ENCODE results near the gene CLN5.

CLN5 gene

DNA sequence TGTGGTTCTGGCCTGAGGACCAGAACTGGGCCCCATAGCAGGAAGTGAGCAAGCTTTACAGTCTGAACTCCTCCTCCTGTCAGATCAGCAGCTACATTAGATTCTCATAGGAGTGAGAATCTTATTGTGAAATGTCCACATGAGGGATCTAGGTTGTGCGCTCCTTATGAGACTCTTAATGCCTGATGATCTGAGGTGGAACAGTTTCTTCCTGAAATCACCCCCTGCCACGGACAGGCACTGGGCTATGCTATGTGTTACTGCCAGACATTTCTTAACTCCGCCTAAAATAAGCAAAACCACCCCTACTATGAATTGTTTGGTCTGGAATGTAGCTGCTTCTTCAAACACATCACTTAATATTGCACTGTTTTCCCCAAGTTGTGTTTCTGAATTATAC, 30.5 kb downstream of the CLN5 start:
- no peak for DNase-seq

GRCh38 chr13:77026255-77026860, 34.5 kb downstream of the CLN5 start:
- DNase-seq = peak; percentile 55 to 58

DNA sequence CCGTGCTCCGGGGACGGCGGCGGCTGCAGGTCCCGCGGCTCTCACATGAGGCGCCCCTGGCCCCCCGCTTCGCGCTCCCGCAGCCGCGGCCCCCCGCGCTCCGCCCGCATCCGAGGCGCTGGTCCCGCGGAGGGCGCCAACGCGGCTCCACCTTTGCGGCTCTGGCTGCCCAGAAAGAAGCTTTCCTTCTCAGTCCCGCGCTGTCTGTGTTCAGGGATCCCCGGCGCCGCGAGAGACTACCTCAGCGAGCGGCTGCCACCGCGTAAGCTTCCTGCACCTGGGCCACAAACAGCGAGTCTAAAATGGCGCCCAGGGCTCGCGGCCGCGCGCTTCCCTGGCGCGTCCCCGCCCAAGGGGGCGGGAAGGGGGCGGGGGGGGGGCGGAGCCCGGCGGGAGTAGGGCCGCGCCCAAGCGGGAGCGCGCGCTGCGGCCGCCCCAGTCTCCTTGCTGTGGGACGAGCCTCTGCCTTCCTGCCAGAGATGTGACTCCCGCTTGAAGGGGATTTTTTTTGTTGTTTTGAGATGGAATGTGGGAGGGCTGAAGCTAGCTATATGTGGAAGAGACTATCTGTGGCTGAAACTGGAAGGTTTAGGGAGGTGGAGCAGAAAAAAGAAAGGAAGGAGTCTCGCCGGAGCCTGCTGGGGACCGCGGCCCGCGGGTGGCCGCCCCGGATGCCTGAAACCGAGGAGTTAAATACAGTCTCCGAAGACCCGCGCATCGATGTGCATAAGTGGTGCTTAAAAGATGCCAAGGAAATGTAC, 35.2 kb downstream of the CLN5 start, which contains the start of gene FBXL3:
Gene FBXL3, minus strand, starts transcription at position 299 of the 761 bp plus-strand sequence. CDS start 5,299 bp downstream, outside the sequence.
- DNase-seq = peak; percentile 72 to 80

DNA sequence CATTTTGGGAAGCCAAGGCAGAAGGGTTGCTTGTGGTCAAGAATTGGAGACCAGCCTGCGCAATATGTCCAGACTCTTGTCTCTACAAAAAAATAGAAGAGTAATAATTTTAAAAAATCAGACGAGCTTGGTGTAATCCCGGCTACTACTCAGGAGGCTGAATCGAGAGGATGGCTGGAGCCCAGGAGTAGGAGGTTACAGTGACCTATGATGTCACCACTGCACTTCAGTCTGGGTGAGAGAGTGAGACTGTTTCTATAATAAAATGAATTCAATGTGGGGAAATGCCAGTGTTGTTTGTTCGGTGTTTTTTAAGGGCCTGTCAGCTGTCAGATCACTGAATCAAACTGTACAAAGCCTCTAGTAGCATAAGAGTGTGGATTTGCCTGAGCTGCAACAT, 36.3 kb downstream of the CLN5 start:
- DNase-seq = no peak

DNA sequence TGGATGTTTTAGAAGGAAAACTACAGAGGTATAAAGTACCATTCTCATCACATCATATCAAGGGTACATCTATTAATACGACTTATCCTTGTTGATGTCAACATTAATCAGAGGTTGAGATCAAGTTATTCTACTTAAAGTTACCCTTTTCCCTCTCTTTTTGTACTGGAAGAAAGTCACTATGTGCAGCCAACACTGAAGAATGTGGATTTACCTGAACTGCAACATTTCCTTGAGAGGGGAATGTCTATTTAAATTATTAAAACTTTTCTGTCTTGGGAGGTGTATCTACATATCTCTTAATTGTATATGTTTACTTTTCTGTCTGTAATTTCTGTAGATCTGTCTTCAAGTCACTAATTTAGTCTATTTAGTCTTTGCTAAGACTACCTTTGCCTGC, 37.6 kb downstream of the CLN5 start:
- no peak for DNase-seq

GRCh38 chr13:77031656-77032243, 39.9 kb downstream of the CLN5 start:
- DNase-seq = no peak

DNA sequence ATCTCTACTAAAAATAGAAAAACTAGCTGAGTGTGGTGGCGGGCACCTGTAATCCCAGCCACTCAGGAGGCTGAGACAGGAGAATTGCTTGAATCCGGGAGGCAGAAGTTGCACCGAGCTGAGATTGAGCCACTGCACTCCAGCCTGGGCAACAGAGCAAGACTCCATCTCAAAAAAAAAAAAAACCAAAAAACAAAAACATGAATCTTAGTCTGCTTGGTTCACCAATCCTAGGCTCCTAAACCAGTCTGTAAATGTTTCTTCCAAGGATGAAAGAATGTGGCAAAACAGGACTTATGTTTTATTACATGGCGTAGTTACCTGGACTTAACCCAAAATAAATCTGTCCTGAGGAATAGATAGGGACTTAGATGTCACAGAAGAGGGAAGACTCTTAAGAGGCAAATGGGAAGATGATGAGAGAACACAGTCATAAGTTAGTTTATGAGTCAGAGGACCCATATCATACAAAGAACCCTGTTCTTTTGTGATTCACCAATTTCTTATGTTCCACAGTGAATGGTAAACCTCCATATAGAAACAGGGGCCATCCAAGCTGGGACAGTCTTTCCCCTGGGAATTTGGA, 41.9 kb downstream of the CLN5 start:
- DNase-seq = no peak

- no peak for DNase-seq
Measured at GRCh38 chr13:77034881-77035280, 43.0 kb downstream of the CLN5 start.

- DNase-seq = no peak
Measured at GRCh38 chr13:77036279-77036678, 44.4 kb downstream of the CLN5 start.

- DNase-seq = no peak
Measured at GRCh38 chr13:77038907-77039480, 47.1 kb downstream of the CLN5 start.

DNA sequence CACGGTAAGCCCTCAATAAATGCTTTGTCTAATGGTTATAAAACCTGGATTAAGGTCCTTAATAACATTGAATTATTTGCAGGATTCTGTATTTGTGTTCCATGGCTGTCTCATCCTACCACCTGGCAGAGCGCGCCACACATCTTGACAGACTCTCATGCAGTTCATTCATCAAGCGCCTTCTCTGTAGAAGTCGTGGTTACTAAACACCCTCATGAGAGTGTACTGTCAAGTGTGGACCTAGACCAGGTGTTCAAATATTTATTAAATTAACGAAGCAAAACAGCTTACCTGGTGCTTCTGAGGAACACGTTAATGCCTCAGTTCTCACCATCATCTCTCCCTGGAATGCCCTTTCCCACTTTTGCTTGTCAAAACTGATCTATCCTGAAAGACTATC, 48.2 kb downstream of the CLN5 start:
- DNase-seq = no peak

- DNase-seq = no peak
Measured at GRCh38 chr13:77040835-77041234, 49.0 kb downstream of the CLN5 start.

DNA sequence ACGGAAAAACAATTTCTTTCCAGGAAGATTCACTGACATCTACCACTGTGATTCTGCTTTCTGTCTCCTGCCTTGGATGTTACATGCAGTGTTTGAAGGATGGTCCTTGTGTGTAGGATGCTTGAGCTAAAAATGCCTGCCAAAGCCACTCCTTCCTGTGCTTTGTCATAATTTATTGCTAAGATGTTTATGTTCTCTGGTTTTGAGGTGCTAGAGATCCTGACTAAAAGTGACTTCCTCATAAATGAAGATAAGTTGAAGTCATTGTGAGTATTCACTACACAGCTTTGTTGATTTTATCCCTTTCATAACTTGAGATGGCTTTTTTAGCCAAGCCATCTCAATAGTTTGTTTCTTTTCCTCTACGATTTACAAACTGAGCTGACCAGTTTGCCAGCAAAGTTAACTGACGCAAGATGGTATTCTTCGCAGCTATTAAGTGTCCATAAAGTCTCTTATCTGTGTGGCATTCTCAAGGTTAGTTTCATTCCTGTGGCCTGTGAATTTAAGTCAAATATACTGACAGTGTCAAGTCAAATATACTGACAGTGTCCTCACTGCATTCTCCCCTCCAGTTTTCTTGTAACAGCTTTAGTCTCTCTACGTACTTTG, 50.8 kb downstream of the CLN5 start:
- no peak for DNase-seq

DNA sequence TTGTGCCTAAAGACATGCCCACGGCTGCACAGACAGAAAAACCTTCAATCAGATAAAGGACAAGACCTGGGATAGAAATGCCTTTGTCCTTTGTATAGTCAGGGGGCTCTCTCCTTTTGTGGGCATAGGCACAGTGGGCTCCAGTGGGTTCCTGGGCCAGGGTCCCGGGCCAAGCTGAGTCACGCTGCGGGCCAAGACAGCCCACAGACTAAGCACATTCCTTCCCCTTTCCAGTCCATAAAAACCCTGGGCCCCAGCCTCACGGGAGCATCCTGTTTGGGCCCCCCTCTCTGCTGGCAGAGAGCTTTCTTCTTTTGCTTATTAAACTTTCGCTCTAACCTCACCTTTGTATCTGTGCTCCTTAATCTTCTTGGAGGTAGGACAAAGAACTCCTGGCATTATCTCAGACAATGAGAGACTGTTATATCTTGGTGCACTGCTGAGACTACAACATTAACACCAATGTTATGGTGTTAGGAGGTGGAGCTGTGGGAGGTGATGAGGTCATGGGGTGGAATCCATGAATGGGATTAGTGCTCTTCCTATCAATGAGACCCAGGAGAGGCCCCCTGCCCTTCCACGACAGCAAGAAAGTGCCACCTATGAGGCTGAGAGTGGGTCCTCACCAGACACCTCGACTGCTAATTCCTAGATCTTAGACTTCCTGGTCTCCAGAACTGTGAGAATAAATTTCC, 55.9 kb downstream of the CLN5 start:
- no peak for DNase-seq

- no peak for DNase-seq
Measured at GRCh38 chr13:77048681-77049080, 56.8 kb downstream of the CLN5 start.

- DNase-seq = no peak
Measured at GRCh38 chr13:77053192-77053591, 61.3 kb downstream of the CLN5 start.

All from stimulated activated CD4-positive, alpha-beta T cell treated with anti-CD3 and anti-CD28 coated beads, Interleukin-2, amount 100 ng/mL, for 48 hours (primary cell).